Nephron progenitor cell (in vitro differentiated cells): ENCODE measurements around the gene SIAH3.
A peak's percentile ranks its signal among the peaks of the same experiment; 100 is the strongest.

Experiments
- DNase-seq: peaks from one replicate; pipeline ENCODE4 v3.0.0; 2021
- H3K27ac Mint-ChIP-seq: 2 replicates; pipeline ENCODE4 v1.8.0; 2021; ENCODE audit warnings: mild to moderate bottlenecking, moderate library complexity, mixed read lengths
- H3K27me3 Mint-ChIP-seq: 2 replicates; pipeline ENCODE4 v1.8.0; 2021; ENCODE audit warnings: mild to moderate bottlenecking, low read depth, mixed read lengths; ENCODE audit not compliant: poor library complexity
- H3K36me3 Mint-ChIP-seq: 2 replicates; pipeline ENCODE4 v1.8.0; 2021; ENCODE audit warnings: low read depth, mixed read lengths
- H3K4me1 Mint-ChIP-seq: 2 replicates; pipeline ENCODE4 v1.8.0; 2021; ENCODE audit warnings: mixed read lengths
- H3K4me3 Mint-ChIP-seq: 2 replicates; pipeline ENCODE4 v1.8.0; 2021; ENCODE audit warnings: mild to moderate bottlenecking, moderate library complexity, mixed read lengths
- H3K9me3 Mint-ChIP-seq: 2 replicates; pipeline ENCODE4 v1.8.0; 2021; ENCODE audit warnings: mild to moderate bottlenecking, moderate library complexity, mixed read lengths
- CTCF ChIP-seq: fragments of 200-600 bp; sonication (generic); IDR thresholded peaks from 2 replicates; pipeline ENCODE4 v1.5.0; 2021; ENCODE audit warnings: antibody characterized with exemption

The SIAH3 gene

GRCh38 chr13:45833663-45834375 is 17.7 kb downstream of the SIAH3 start:
- Mint-ChIP-seq H3K4me3 (no peak overlapping the region), H3K27ac (peak overlapping the region; percentile 2), H3K36me3 (no peaks in the 10 kb centered on the region), H3K9me3 (no peaks in the 10 kb centered on the region), H3K4me1 (peaks cover 27% of the 10 kb centered on the region), H3K27me3 (peaks cover 14% of the 10 kb centered on the region)
- no peak for TF ChIP-seq CTCF
- DNase-seq, result no peak

DNA sequence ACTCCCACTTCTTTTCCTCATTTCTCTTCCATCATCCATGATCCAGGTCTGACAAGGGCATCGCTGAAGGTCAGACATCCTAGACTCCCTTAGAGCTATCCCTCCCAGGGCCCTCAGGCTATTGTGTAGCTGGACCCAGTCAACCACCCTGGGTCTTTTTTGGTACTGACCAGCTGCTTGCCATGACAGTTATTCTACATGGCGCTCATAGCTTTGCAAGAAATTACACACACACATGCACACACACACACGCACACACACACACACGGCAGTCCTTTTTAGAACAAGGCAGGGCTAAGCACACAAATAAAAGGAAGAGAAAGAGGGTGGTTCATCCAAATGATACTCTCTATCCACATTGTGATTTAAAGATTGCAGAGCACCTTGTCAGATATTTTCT is 18.3 kb downstream of the SIAH3 start:
- DNase-seq, result no peak
- peaks cover 27% of the 10 kb centered on the region for H3K4me1 Mint-ChIP-seq
- no peak for TF ChIP-seq CTCF
- H3K4me3 Mint-ChIP-seq, result no peak overlapping the region
- no peaks in the 10 kb centered on the region for H3K36me3 Mint-ChIP-seq
- H3K27me3 Mint-ChIP-seq, result peaks cover 14% of the 10 kb centered on the region
- no peaks in the 10 kb centered on the region for H3K9me3 Mint-ChIP-seq
- H3K27ac Mint-ChIP-seq, result peak overlapping the region; percentile 2

- H3K9me3 Mint-ChIP-seq, result no peaks in the 10 kb centered on the region
- H3K4me1 Mint-ChIP-seq, result peaks cover 30% of the 10 kb centered on the region
- no peaks in the 10 kb centered on the region for H3K36me3 Mint-ChIP-seq
- peaks cover 12% of the 10 kb centered on the region for H3K27me3 Mint-ChIP-seq
- DNase-seq, result no peak
- H3K27ac Mint-ChIP-seq, result no peak overlapping the region
- H3K4me3 Mint-ChIP-seq, result no peak overlapping the region
- no peak for TF ChIP-seq CTCF
These were observed 19.7 kb downstream of the SIAH3 start for GRCh38 chr13:45831851-45832250.

DNA sequence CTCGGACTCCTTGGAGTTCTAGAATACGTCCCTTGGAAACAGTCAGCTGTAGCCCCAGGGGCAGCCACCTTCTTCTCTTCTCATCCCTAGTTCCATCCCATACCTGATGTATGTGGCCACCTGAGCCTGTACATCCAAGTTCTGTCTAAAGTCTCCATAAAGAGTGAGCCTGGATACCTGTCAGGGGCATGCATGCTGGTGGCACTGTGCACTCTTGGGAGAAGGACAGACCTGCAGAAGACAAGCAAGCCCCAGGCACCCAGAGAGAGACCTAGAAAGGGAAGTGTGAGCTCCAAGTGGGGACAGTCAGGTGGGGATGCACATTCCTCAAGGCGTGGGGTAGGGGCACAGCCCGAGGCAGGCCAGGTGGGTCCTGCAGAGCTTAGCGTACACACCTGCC is 21.4 kb downstream of the SIAH3 start:
- no peak for DNase-seq
- peaks cover 8% of the 10 kb centered on the region for H3K27me3 Mint-ChIP-seq
- no peaks in the 10 kb centered on the region for H3K9me3 Mint-ChIP-seq
- TF ChIP-seq CTCF, result no peak
- H3K4me1 Mint-ChIP-seq, result peaks cover 30% of the 10 kb centered on the region
- H3K4me3 Mint-ChIP-seq, result no peak overlapping the region
- no peaks in the 10 kb centered on the region for H3K36me3 Mint-ChIP-seq
- no peak overlapping the region for H3K27ac Mint-ChIP-seq

- no peak for TF ChIP-seq CTCF
- Mint-ChIP-seq H3K27ac (no peak overlapping the region), H3K36me3 (no peaks in the 10 kb centered on the region), H3K4me3 (no peak overlapping the region), H3K4me1 (peaks cover 27% of the 10 kb centered on the region), H3K27me3 (peaks cover 15% of the 10 kb centered on the region), H3K9me3 (no peaks in the 10 kb centered on the region)
- DNase-seq, result no peak
These were observed 23.1 kb downstream of the SIAH3 start for GRCh38 chr13:45828256-45828968.

- Mint-ChIP-seq H3K27ac (no peak overlapping the region), H3K9me3 (no peaks in the 10 kb centered on the region), H3K4me1 (peaks cover 33% of the 10 kb centered on the region), H3K27me3 (peaks cover 15% of the 10 kb centered on the region), H3K36me3 (no peaks in the 10 kb centered on the region), H3K4me3 (no peak overlapping the region)
- no peak for DNase-seq
- no peak for TF ChIP-seq CTCF
These were observed 24.2 kb downstream of the SIAH3 start for GRCh38 chr13:45827318-45827717.
